NCI-H1092 (cell line): ENCODE results near the gene GATAD2A.

ENCODE experiments used
- DNase-seq: peaks from one replicate; lab custom pipeline; 2025; lab: John Stamatoyannopoulos, UW

The GATAD2A gene

GRCh38 chr19:19531951-19532805 is 126.7 kb downstream of the GATAD2A start:
- peak; percentile 30 for DNase-seq

GRCh38 chr19:19532806-19533701 is 127.6 kb downstream of the GATAD2A start:
- no peak for DNase-seq

GRCh38 chr19:19533841-19534240 is 128.4 kb downstream of the GATAD2A start:
- no peak for DNase-seq

- no peak for DNase-seq
These were observed 129.2 kb downstream of the GATAD2A start for GRCh38 chr19:19534556-19535265.

GRCh38 chr19:19535311-19536191 is 130.1 kb downstream of the GATAD2A start:
- DNase-seq, result no peak

- DNase-seq, result no peak
These were observed 131.9 kb downstream of the GATAD2A start for GRCh38 chr19:19537075-19538048.

- DNase-seq, result peak; percentile 26
These were observed 132.7 kb downstream of the GATAD2A start, which contains the start of gene CILP2 for GRCh38 chr19:19538061-19538784. CILP2 (plus strand) TSS chr19:19538265; CDS start chr19:19538350, 85 bp downstream.

- DNase-seq, result no peak
These were observed 133.3 kb downstream of the GATAD2A start for GRCh38 chr19:19538785-19539166.

- DNase-seq, result no peak
These were observed 134.2 kb downstream of the GATAD2A start for GRCh38 chr19:19539698-19540063.

- DNase-seq, result no peak
These were observed 134.7 kb downstream of the GATAD2A start for GRCh38 chr19:19540064-19540714.

GRCh38 chr19:19540715-19541515 is 135.4 kb downstream of the GATAD2A start:
- peak; percentile 7 for DNase-seq

- no peak for DNase-seq
These were observed 136.1 kb downstream of the GATAD2A start for GRCh38 chr19:19541616-19542015.

GRCh38 chr19:19542507-19542906 is 137.0 kb downstream of the GATAD2A start:
- DNase-seq, result no peak

- no peak for DNase-seq
These were observed 137.6 kb downstream of the GATAD2A start for GRCh38 chr19:19543101-19543500.

- DNase-seq, result no peak
These were observed 138.2 kb downstream of the GATAD2A start for GRCh38 chr19:19543640-19544039.

GRCh38 chr19:19544257-19544953 is 138.9 kb downstream of the GATAD2A start:
- DNase-seq, result no peak

GRCh38 chr19:19544954-19545591 is 139.6 kb downstream of the GATAD2A start:
- no peak for DNase-seq
